GM21528 (cell line): Measurements from ENCODE around the gene IGF2BP1.
"Not testable (repeated sequence)": the region's sequence is repeated elsewhere in the genome, so short reads cannot be mapped to it uniquely, and the experiment has no call there.

Experiments
- ATAC-seq: cut with Tn5 transposase; IDR thresholded peaks from one replicate; pipeline ENCODE4 v1.9.1; 2021; ENCODE audit warnings: mild to moderate bottlenecking, moderate library complexity; ENCODE audit not compliant: unreplicated experiment, low FRiP score

The IGF2BP1 gene

GRCh38 chr17:49049265-49049664 lies 52.1 kb downstream of the IGF2BP1 start:
- ATAC-seq = no peak

- ATAC-seq = no peak
Measured at GRCh38 chr17:49050611-49051010, 53.4 kb downstream of the IGF2BP1 start.

GRCh38 chr17:49051269-49051668 lies 54.1 kb downstream of the IGF2BP1 start:
- no peak for ATAC-seq

GRCh38 chr17:49053171-49053829 lies 56.1 kb downstream of the IGF2BP1 start:
- ATAC-seq = no peak

GRCh38 chr17:49054342-49055092 lies 57.3 kb downstream of the IGF2BP1 start:
- ATAC-seq = no peak

- ATAC-seq = no peak
Measured at GRCh38 chr17:49055181-49055927, 58.2 kb downstream of the IGF2BP1 start.

- ATAC-seq = no peak
Measured at GRCh38 chr17:49061524-49061943, 64.3 kb downstream of the IGF2BP1 start.

GRCh38 chr17:49063652-49064051 lies 66.5 kb downstream of the IGF2BP1 start:
- ATAC-seq = no peak

- no peak for ATAC-seq
Measured at GRCh38 chr17:49067163-49067562, 70.0 kb downstream of the IGF2BP1 start.

GRCh38 chr17:49069585-49070273 lies 72.5 kb downstream of the IGF2BP1 start:
- ATAC-seq = no peak

GRCh38 chr17:49071106-49071505 lies 73.9 kb downstream of the IGF2BP1 start:
- ATAC-seq = no peak

- ATAC-seq = no peak
Measured at GRCh38 chr17:49074851-49075540, 77.8 kb downstream of the IGF2BP1 start.

GRCh38 chr17:49076573-49077384 lies 79.6 kb downstream of the IGF2BP1 start:
- ATAC-seq = no peak

- no peak for ATAC-seq
Measured at GRCh38 chr17:49078248-49078647, 81.1 kb downstream of the IGF2BP1 start.

- no peak for ATAC-seq
Measured at GRCh38 chr17:49079840-49080663, 82.9 kb downstream of the IGF2BP1 start.

- no peak for ATAC-seq
Measured at GRCh38 chr17:49082231-49082630, 85.0 kb downstream of the IGF2BP1 start.

GRCh38 chr17:49085046-49085445 lies 87.9 kb downstream of the IGF2BP1 start:
- ATAC-seq = not testable (repeated sequence)

- ATAC-seq = no peak
Measured at GRCh38 chr17:49085565-49086315, 88.6 kb downstream of the IGF2BP1 start.
